ENCODE measurements around the gene GPR15LG.

Gene GPR15LG

GRCh38 chr10:84176836-84177474 is 3.4 kb downstream of the GPR15LG start:
- no peaks in the 10 kb centered on the region for H3K27me3 ChIP-seq (ENCODE audit: low read length)
- H3K27ac ChIP-seq (ENCODE audit: low read depth, low read length), result no peak overlapping the region
- no peak for TF ChIP-seq CTCF (IDR thresholded peaks at IDR 0.05; ENCODE audit: insufficient read depth, low read length, poor library complexity, severe bottlenecking)
- no peak for TF ChIP-seq EZH2phosphoT487 (conservative IDR thresholded peaks at IDR 0.05; ENCODE audit: low read length)
- H3K9me3 ChIP-seq (ENCODE audit: insufficient read depth, low read length), result no peaks in the 10 kb centered on the region
- no peak overlapping the region for H3K9ac ChIP-seq (ENCODE audit: low read length)
- H3K79me2 ChIP-seq (ENCODE audit: insufficient read depth, low read length), result no peaks in the 10 kb centered on the region
- H2AFZ ChIP-seq (ENCODE audit: low read depth, low read length, severe bottlenecking), result no peak overlapping the region
- no peaks in the 10 kb centered on the region for H3K9me2 ChIP-seq (replicated peaks; ENCODE audit: insufficient read depth, low read length)
- H3K36me3 ChIP-seq (ENCODE audit: low read length), result no peaks in the 10 kb centered on the region
- H3K4me3 ChIP-seq (ENCODE audit: insufficient read depth, low read length, poor library complexity, severe bottlenecking), result no peak overlapping the region
- no peaks in the 10 kb centered on the region for H3F3A ChIP-seq (ENCODE audit: insufficient read depth)
- no peak overlapping the region for H3K4me2 ChIP-seq (ENCODE audit: low read depth, low read length, poor library complexity, severe bottlenecking)
- H4K20me1 ChIP-seq (ENCODE audit: low read depth, low read length), result no peaks in the 10 kb centered on the region

- Histone ChIP-seq H3K4me3 (ENCODE audit: insufficient read depth, low read length, poor library complexity, severe bottlenecking) (no peak overlapping the region), H2AFZ (ENCODE audit: low read depth, low read length, severe bottlenecking) (no peak overlapping the region), H3F3A (ENCODE audit: insufficient read depth) (no peaks in the 10 kb centered on the region), H3K36me3 (ENCODE audit: low read length) (no peaks in the 10 kb centered on the region), H3K4me2 (ENCODE audit: low read depth, low read length, poor library complexity, severe bottlenecking) (no peak overlapping the region), H3K9ac (ENCODE audit: low read length) (no peak overlapping the region), H3K9me2 (replicated peaks; ENCODE audit: insufficient read depth, low read length) (no peaks in the 10 kb centered on the region), H3K9me3 (ENCODE audit: insufficient read depth, low read length) (no peaks in the 10 kb centered on the region), H3K27ac (ENCODE audit: low read depth, low read length) (no peak overlapping the region), H3K27me3 (ENCODE audit: low read length) (no peaks in the 10 kb centered on the region), H3K79me2 (ENCODE audit: insufficient read depth, low read length) (no peaks in the 10 kb centered on the region), H4K20me1 (ENCODE audit: low read depth, low read length) (no peaks in the 10 kb centered on the region)
- TF ChIP-seq EZH2phosphoT487 (conservative IDR thresholded peaks at IDR 0.05; ENCODE audit: low read length) (no peak), CTCF (IDR thresholded peaks at IDR 0.05; ENCODE audit: insufficient read depth, low read length, poor library complexity, severe bottlenecking) (no peak)
Observed at GRCh38 chr10:84177541-84178141, 4.0 kb downstream of the GPR15LG start.

- no peaks in the 10 kb centered on the region for H3F3A ChIP-seq (ENCODE audit: insufficient read depth)
- H3K9ac ChIP-seq (ENCODE audit: low read length), result no peak overlapping the region
- no peak overlapping the region for H3K4me3 ChIP-seq (ENCODE audit: insufficient read depth, low read length, poor library complexity, severe bottlenecking)
- TF ChIP-seq CTCF (IDR thresholded peaks at IDR 0.05; ENCODE audit: insufficient read depth, low read length, poor library complexity, severe bottlenecking) (no peak), EZH2phosphoT487 (conservative IDR thresholded peaks at IDR 0.05; ENCODE audit: low read length) (no peak)
- H3K9me3 ChIP-seq (ENCODE audit: insufficient read depth, low read length), result no peaks in the 10 kb centered on the region
- H2AFZ ChIP-seq (ENCODE audit: low read depth, low read length, severe bottlenecking), result no peak overlapping the region
- H3K36me3 ChIP-seq (ENCODE audit: low read length), result no peaks in the 10 kb centered on the region
- no peak overlapping the region for H3K4me2 ChIP-seq (ENCODE audit: low read depth, low read length, poor library complexity, severe bottlenecking)
- H3K9me2 ChIP-seq (replicated peaks; ENCODE audit: insufficient read depth, low read length), result no peaks in the 10 kb centered on the region
- H3K79me2 ChIP-seq (ENCODE audit: insufficient read depth, low read length), result no peaks in the 10 kb centered on the region
- H4K20me1 ChIP-seq (ENCODE audit: low read depth, low read length), result no peaks in the 10 kb centered on the region
- H3K27ac ChIP-seq (ENCODE audit: low read depth, low read length), result no peak overlapping the region
- no peaks in the 10 kb centered on the region for H3K27me3 ChIP-seq (ENCODE audit: low read length)
Observed at GRCh38 chr10:84178160-84178609, 4.6 kb downstream of the GPR15LG start.

Data from SU-DHL-6 (cell line).